GM18502 (cell line): Measurements from ENCODE around the gene PIK3R1.
A peak's percentile ranks its signal among the peaks of the same experiment; 100 is the strongest.

Experiments used
- ATAC-seq: cut with Tn5 transposase; IDR thresholded peaks from one replicate; pipeline ENCODE4 v1.9.1; 2021; ENCODE audit warnings: mild to moderate bottlenecking; ENCODE audit not compliant: unreplicated experiment, poor library complexity

The PIK3R1 gene

DNA sequence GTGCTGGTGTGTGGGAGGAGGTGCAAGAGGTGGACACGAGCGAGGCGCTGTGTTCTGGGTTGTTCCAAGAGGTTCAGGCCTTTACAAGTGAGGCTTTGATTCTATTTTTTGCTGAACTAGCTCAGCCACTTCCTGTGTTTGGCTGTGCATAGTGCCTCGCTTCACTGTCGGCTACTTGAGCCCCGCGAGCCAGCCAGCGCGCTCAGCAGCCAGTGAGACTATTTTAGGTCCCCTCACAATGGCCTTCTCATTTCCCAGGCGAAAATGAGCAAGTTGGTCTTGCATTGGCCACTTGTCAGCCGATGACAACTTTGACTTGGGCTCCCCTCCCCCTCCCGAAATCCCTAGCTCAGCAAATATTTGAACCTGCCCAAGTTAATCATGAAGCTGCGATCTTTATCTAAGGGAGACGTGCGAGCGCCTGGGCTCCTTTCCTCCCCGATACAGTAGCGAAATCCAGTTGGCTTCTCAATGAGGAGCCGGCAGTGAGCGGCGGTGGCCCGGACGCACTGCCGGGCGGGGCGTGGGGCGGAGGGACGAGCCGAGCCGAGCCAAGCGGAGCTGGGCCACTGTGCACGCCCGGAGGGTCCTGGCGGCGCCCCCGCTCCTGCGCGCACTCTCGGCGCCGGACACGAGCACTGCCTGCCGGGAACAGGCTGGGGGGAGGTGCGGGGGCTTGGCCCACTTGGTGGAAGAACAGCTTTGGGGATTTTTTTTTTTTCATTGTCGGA lies 72.6 kb downstream of the PIK3R1 start:
- ATAC-seq = peak; percentile 76

DNA sequence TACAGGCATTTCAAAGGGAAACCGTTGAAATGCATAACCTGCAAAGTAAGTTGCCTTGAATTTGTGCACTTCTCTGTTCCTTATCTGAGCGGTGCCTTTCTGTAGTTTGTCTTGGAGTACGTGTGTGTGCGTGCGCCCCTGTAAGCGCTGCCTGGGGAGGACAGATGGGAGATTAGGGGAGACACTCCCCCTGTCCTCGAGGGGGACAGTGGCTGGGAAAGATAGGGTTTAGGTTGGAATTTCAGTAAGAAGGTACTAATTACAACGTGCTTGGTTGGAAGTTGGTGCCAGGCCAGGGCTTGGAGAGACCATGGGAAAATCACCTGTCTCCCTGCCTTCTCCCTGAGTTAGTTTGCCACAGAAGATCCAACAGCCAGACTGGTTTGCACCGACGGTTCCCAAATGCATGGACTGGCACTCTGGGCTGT lies 73.2 kb downstream of the PIK3R1 start:
- ATAC-seq = peak; percentile 8

DNA sequence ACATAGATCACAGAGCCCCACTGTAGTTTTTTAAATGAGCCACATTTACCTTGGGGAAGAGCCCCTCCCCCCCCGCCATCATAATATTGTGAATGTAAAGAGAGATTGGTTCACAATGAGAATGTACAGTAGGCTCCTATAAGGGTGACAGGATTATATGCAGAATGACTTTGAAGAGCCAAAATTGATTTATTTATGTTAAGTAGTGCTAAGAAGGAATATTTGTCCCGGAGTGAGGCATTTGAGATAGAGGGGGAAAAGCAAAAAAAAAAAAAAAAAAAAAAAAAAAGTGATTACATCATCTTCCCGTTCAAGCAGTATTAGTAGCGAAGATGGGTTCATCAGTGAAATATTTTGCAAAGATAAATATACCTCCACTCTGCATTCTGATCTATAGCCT lies 73.9 kb downstream of the PIK3R1 start:
- no peak for ATAC-seq

DNA sequence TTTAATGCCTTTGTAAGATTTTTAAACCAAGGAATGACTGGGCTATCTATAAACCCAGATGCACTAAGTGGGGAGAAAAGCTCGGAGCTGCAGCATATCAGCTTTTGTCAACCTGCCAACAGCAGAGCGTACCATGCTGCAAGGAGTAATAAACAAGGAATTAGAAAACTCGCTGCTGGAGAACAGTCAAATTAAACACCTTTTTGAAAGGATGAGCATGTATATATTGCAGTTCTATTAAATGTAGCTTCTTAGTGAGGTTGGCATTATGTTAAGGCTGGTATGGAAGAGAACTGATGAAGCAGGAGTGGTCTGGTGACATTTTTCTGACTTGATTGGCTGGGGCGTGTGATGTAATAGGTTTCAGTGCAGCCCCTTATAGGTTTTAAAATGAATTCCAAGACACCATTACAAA lies 74.7 kb downstream of the PIK3R1 start:
- no peak for ATAC-seq

GRCh38 chr5:68290847-68291246 lies 75.3 kb downstream of the PIK3R1 start:
- ATAC-seq = no peak

- ATAC-seq = no peak
Observed at GRCh38 chr5:68292316-68292715, 76.8 kb downstream of the PIK3R1 start.

DNA sequence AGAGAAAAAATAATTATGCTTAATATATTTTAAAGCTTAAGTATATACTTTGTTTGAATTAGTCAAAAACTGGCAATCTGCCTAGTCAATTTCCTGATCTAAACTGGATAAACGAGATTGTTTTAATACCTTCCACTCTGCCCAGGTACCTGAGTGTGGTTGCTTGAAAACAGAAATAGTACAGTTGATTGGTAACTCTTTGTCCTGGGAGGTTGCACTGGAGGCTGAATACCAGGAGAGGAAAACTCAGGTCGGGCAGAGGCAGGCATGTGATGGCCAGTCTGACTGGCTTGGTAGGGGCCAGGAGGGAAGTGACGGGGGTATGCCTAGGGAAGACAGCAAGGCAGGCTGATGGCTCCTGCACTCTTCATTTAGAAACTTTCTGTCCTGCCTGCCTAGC lies 80.2 kb downstream of the PIK3R1 start:
- ATAC-seq = no peak

DNA sequence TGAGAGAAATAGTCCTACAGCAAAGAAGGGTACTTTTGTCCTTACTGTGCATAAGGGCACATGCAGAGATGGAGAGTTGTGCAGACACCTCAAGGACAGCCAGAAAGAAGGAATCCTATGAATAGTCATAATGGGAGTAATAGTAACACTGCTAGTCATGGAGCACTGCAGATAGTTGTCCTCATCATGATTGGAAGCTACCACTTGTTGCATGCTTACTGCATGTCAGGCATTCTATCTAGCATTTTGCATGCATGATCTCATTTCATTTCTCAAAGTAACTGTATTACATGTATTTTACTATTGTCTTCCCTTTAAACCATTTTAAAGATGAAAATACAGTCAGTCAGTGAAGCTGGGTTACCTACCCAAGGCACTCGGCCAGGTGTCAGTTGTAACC lies 81.3 kb downstream of the PIK3R1 start:
- ATAC-seq = no peak

GRCh38 chr5:68297656-68298055 lies 82.1 kb downstream of the PIK3R1 start:
- no peak for ATAC-seq

- no peak for ATAC-seq
Observed at GRCh38 chr5:68298479-68298878, 82.9 kb downstream of the PIK3R1 start.

DNA sequence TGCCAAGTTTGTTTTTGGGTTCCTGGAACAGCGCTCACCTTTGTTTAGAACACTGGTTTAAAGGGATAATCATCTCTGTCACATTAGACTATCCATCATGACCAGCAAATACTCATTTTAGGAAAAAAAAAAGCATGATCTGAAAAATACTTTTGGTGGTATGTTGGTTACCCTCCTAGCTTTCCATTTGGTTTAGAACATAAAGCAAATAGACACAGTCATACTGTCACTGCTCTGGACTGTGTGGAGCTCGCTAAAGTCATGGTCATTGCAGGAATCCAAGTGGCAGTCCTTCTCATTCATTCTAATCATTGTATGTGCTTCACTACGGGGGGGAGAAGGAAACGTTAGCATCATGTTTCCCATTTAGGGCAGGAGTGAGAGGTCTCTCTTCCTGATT lies 83.5 kb downstream of the PIK3R1 start:
- no peak for ATAC-seq

DNA sequence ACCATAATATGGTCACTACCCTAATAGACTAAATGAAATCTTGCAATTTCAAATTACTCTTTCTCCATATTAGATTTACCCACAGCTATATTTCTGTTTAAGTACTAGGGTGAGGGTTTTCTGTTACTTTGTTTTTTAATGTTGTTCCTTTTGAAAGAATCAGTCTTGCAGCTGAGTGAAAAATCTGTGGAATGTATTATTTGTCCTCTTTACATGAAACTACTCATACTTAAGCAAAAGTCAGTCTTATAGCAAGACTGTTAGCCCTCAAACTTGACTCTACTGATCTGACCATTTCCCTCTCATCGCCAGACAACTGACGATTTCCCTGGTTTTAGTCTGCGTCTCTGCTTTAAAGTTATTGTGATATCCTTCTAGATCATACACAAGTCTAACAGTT lies 84.0 kb downstream of the PIK3R1 start:
- no peak for ATAC-seq

DNA sequence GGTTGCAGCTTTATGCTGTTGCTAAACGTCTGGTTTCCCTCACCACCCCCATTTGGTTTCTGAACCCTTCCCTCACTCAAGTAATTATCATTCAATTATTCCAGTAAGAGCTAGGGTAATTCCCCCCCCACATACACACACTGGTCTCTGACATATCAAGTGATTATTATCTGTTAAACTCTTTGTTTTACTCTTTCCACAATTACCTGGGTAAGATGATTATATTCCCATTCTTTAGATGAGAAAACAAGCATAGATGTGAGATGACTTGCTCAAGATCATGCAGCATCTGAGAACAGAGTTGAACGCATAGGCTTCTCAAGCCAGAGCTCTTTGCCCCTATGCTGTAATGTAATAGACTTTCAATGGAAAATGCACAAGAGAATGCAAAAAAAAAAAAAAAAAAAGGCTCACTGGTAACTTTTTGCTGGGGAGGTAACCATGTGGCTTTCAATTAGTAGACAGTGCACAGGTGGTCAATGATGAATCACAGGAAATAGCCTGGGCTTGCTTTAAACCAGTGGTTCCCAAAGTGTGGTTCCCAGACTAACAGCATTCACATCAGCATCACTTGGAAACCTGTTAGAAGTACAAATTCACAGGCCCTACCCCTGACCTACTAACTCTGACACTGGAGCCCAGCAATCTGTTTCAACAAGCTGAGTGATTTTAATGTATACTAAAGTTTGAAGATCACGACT lies 87.6 kb downstream of the PIK3R1 start:
- ATAC-seq = peak; percentile 50

GRCh38 chr5:68303754-68304420 lies 88.3 kb downstream of the PIK3R1 start:
- ATAC-seq = no peak

- ATAC-seq = no peak
Observed at GRCh38 chr5:68304421-68305052, 89.0 kb downstream of the PIK3R1 start.

- ATAC-seq = no peak
Observed at GRCh38 chr5:68305223-68305870, 89.8 kb downstream of the PIK3R1 start.

DNA sequence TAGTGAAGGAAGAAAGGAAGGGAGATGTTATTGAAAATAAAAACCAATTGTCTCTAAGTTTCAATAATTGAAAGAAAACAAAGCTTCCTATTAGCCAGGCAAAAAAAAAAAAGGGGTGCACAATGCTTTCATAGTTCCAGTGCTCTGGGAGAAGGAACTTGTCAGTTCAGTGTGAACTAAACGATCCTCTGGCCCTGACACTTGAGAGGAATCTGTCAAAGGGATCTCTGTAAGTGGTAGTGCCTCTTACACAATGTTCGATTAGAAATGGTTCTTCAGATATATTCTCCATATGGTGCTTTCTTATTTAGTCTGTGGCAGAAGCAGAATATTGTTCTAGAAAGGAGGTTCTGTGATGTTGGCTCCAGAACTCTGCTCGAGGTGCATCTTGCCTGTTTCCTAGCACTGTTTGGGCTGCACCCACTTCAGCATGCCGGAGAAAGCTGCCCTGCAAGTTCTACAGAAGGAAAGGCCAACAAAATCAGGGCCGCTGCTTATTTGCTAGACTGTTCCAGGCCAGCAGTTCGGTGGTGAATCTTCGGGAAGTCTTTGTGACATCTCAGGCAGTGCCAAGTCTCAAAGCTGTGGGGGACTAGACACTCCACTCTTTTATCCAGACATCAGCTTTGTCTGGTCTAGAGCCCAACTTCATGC lies 90.9 kb downstream of the PIK3R1 start:
- no peak for ATAC-seq

- ATAC-seq = no peak
Observed at GRCh38 chr5:68313336-68313735, 97.8 kb downstream of the PIK3R1 start.

DNA sequence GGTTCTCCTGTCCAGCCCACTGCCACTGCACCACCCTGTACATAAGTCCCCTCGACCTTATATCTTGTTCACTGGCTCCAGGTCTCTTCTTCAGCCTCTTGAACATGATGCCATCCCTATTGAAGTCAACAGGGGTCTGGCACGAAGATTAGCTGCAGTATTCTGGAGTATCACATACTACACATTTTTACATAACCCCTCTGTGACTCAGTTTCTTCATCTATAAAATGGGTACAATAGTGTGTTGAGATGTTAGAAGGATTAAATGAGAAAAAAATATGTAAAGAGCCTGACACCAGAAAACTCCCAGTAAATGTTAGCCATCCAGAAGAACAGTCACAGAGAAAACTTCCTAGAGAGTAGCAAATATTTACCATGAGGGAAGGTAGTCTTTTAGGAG lies 98.9 kb downstream of the PIK3R1 start:
- ATAC-seq = no peak

- ATAC-seq = peak; percentile 97
Observed at GRCh38 chr5:68315679-68316271, 100.2 kb downstream of the PIK3R1 start.
